ENCODE results near the gene FGF14. TPM values are rescaled to one million over a fixed set of nuclear protein-coding genes. Genes with fewer than 3 reads are reported as not detected.

FGF14 gene
- total RNA-seq, 2 donors from 2014 or later: not detected

- Mint-ChIP-seq H3K9me3 (peaks cover 8% of the 10 kb centered on the region), H3K27ac (no peak overlapping the region), H3K27me3 (no peaks in the 10 kb centered on the region), H3K36me3 (no peaks in the 10 kb centered on the region), H3K4me1 (ENCODE audit: low read depth in 2 of 2) (no peaks in the 10 kb centered on the region), H3K4me3 (no peak overlapping the region)
- ATAC-seq: no peak
- no peak for DNase-seq (ENCODE audit: low spot score)
Measured at GRCh38 chr13:101985321-101985720, 416.5 kb downstream of the FGF14 start.

- no peaks in the 10 kb centered on the region for H3K36me3 Mint-ChIP-seq
- H3K27me3 Mint-ChIP-seq: no peaks in the 10 kb centered on the region
- DNase-seq (ENCODE audit: low spot score) (no peak), ATAC-seq (no peak)
- H3K4me3 Mint-ChIP-seq: no peak overlapping the region
- H3K4me1 Mint-ChIP-seq (ENCODE audit: low read depth in 2 of 2): no peaks in the 10 kb centered on the region
- H3K27ac Mint-ChIP-seq: no peak overlapping the region
- H3K9me3 Mint-ChIP-seq: peaks cover 8% of the 10 kb centered on the region
Measured at GRCh38 chr13:101982903-101983302, 418.9 kb downstream of the FGF14 start.

GRCh38 chr13:101979825-101980224 lies 422.0 kb downstream of the FGF14 start:
- Mint-ChIP-seq H3K4me1 (ENCODE audit: low read depth in 2 of 2) (no peaks in the 10 kb centered on the region), H3K27me3 (no peaks in the 10 kb centered on the region), H3K36me3 (no peaks in the 10 kb centered on the region), H3K27ac (no peak overlapping the region), H3K9me3 (peaks cover 5% of the 10 kb centered on the region), H3K4me3 (no peak overlapping the region)
- ATAC-seq (no peak), DNase-seq (ENCODE audit: low spot score) (no peak)

- H3K4me3 Mint-ChIP-seq: no peak overlapping the region
- H3K27me3 Mint-ChIP-seq: no peaks in the 10 kb centered on the region
- no peak for DNase-seq (ENCODE audit: low spot score)
- no peaks in the 10 kb centered on the region for H3K4me1 Mint-ChIP-seq (ENCODE audit: low read depth in 2 of 2)
- ATAC-seq: no peak
- H3K9me3 Mint-ChIP-seq: peaks cover 5% of the 10 kb centered on the region
- no peaks in the 10 kb centered on the region for H3K36me3 Mint-ChIP-seq
- no peak overlapping the region for H3K27ac Mint-ChIP-seq
Measured at GRCh38 chr13:101978552-101979315, 423.1 kb downstream of the FGF14 start.

GRCh38 chr13:101977475-101977874 lies 424.4 kb downstream of the FGF14 start:
- H3K27ac Mint-ChIP-seq: no peak overlapping the region
- no peak for DNase-seq (ENCODE audit: low spot score)
- no peaks in the 10 kb centered on the region for H3K27me3 Mint-ChIP-seq
- ATAC-seq: no peak
- no peaks in the 10 kb centered on the region for H3K4me1 Mint-ChIP-seq (ENCODE audit: low read depth in 2 of 2)
- no peak overlapping the region for H3K4me3 Mint-ChIP-seq
- peaks cover 5% of the 10 kb centered on the region for H3K9me3 Mint-ChIP-seq
- no peaks in the 10 kb centered on the region for H3K36me3 Mint-ChIP-seq

- ATAC-seq: no peak
- DNase-seq (ENCODE audit: low spot score): no peak
- H3K36me3 Mint-ChIP-seq: no peaks in the 10 kb centered on the region
Measured at GRCh38 chr13:101972191-101972590, 429.7 kb downstream of the FGF14 start.

GRCh38 chr13:101970341-101970740 lies 431.5 kb downstream of the FGF14 start:
- Mint-ChIP-seq H3K4me1 (ENCODE audit: low read depth in 2 of 2) (no peaks in the 10 kb centered on the region), H3K27ac (no peak overlapping the region), H3K36me3 (no peaks in the 10 kb centered on the region), H3K27me3 (no peaks in the 10 kb centered on the region), H3K9me3 (peaks cover 8% of the 10 kb centered on the region), H3K4me3 (no peak overlapping the region)
- no peak for ATAC-seq
- DNase-seq (ENCODE audit: low spot score): no peak

More at GRCh38 chr13:101972191-101972590, 429.7 kb downstream of the FGF14 start:
- Mint-ChIP-seq H3K27me3 (no peaks in the 10 kb centered on the region), H3K27ac (no peak overlapping the region), H3K4me3 (no peak overlapping the region), H3K4me1 (ENCODE audit: low read depth in 2 of 2) (no peaks in the 10 kb centered on the region), H3K9me3 (peaks cover 9% of the 10 kb centered on the region)

GRCh38 chr13:101967781-101968180 lies 434.1 kb downstream of the FGF14 start:
- peaks cover 5% of the 10 kb centered on the region for H3K9me3 Mint-ChIP-seq
- no peaks in the 10 kb centered on the region for H3K36me3 Mint-ChIP-seq
- ATAC-seq: no peak
- H3K27me3 Mint-ChIP-seq: no peaks in the 10 kb centered on the region
- no peak overlapping the region for H3K27ac Mint-ChIP-seq
- DNase-seq (ENCODE audit: low spot score): no peak
- H3K4me3 Mint-ChIP-seq: no peak overlapping the region
- no peaks in the 10 kb centered on the region for H3K4me1 Mint-ChIP-seq (ENCODE audit: low read depth in 2 of 2)

GRCh38 chr13:101967216-101967615 lies 434.6 kb downstream of the FGF14 start:
- H3K4me1 Mint-ChIP-seq (ENCODE audit: low read depth in 2 of 2): no peaks in the 10 kb centered on the region
- no peak overlapping the region for H3K27ac Mint-ChIP-seq
- ATAC-seq: no peak
- no peak for DNase-seq (ENCODE audit: low spot score)
- H3K9me3 Mint-ChIP-seq: peaks cover 5% of the 10 kb centered on the region
- H3K4me3 Mint-ChIP-seq: no peak overlapping the region
- no peaks in the 10 kb centered on the region for H3K36me3 Mint-ChIP-seq
- H3K27me3 Mint-ChIP-seq: no peaks in the 10 kb centered on the region

- Mint-ChIP-seq H3K27ac (no peak overlapping the region), H3K36me3 (no peaks in the 10 kb centered on the region), H3K4me3 (no peak overlapping the region), H3K9me3 (peaks cover 6% of the 10 kb centered on the region), H3K27me3 (no peaks in the 10 kb centered on the region), H3K4me1 (ENCODE audit: low read depth in 2 of 2) (no peaks in the 10 kb centered on the region)
- DNase-seq (ENCODE audit: low spot score): no peak
- ATAC-seq: no peak
Measured at GRCh38 chr13:101965096-101965495, 436.8 kb downstream of the FGF14 start.

- DNase-seq (ENCODE audit: low spot score) (no peak), ATAC-seq (no peak)
- Mint-ChIP-seq H3K4me1 (ENCODE audit: low read depth in 2 of 2) (no peaks in the 10 kb centered on the region), H3K27me3 (no peaks in the 10 kb centered on the region), H3K4me3 (no peak overlapping the region), H3K36me3 (no peaks in the 10 kb centered on the region), H3K9me3 (peaks cover 6% of the 10 kb centered on the region), H3K27ac (no peak overlapping the region)
Measured at GRCh38 chr13:101959016-101959415, 442.8 kb downstream of the FGF14 start.

- H3K36me3 Mint-ChIP-seq: no peaks in the 10 kb centered on the region
- no peak overlapping the region for H3K27ac Mint-ChIP-seq
- H3K4me3 Mint-ChIP-seq: no peak overlapping the region
- ATAC-seq: no peak
- DNase-seq (ENCODE audit: low spot score): no peak
- H3K9me3 Mint-ChIP-seq: peaks cover 2% of the 10 kb centered on the region
- H3K4me1 Mint-ChIP-seq (ENCODE audit: low read depth in 2 of 2): no peaks in the 10 kb centered on the region
- no peaks in the 10 kb centered on the region for H3K27me3 Mint-ChIP-seq
Measured at GRCh38 chr13:101955764-101956163, 446.1 kb downstream of the FGF14 start.

- ATAC-seq: no peak
Measured at GRCh38 chr13:101951114-101951513, 450.7 kb downstream of the FGF14 start.

GRCh38 chr13:101949681-101950080 lies 452.2 kb downstream of the FGF14 start:
- H3K27ac Mint-ChIP-seq: no peak overlapping the region
- H3K9me3 Mint-ChIP-seq: peaks cover 2% of the 10 kb centered on the region
- H3K4me1 Mint-ChIP-seq (ENCODE audit: low read depth in 2 of 2): no peaks in the 10 kb centered on the region
- DNase-seq (ENCODE audit: low spot score) (no peak), ATAC-seq (no peak)
- no peaks in the 10 kb centered on the region for H3K27me3 Mint-ChIP-seq
- no peaks in the 10 kb centered on the region for H3K36me3 Mint-ChIP-seq
- no peak overlapping the region for H3K4me3 Mint-ChIP-seq

More at GRCh38 chr13:101951114-101951513, 450.7 kb downstream of the FGF14 start:
- H3K27me3 Mint-ChIP-seq: no peaks in the 10 kb centered on the region
- H3K4me3 Mint-ChIP-seq: no peak overlapping the region
- no peak for DNase-seq (ENCODE audit: low spot score)
- no peaks in the 10 kb centered on the region for H3K36me3 Mint-ChIP-seq
- peaks cover 2% of the 10 kb centered on the region for H3K9me3 Mint-ChIP-seq
- no peaks in the 10 kb centered on the region for H3K4me1 Mint-ChIP-seq (ENCODE audit: low read depth in 2 of 2)
- H3K27ac Mint-ChIP-seq: no peak overlapping the region

- H3K4me1 Mint-ChIP-seq (ENCODE audit: low read depth in 2 of 2): no peaks in the 10 kb centered on the region
- H3K36me3 Mint-ChIP-seq: no peaks in the 10 kb centered on the region
- DNase-seq (ENCODE audit: low spot score) (no peak), ATAC-seq (no peak)
- H3K4me3 Mint-ChIP-seq: no peak overlapping the region
- no peak overlapping the region for H3K27ac Mint-ChIP-seq
- peaks cover 2% of the 10 kb centered on the region for H3K9me3 Mint-ChIP-seq
- H3K27me3 Mint-ChIP-seq: no peaks in the 10 kb centered on the region
Measured at GRCh38 chr13:101946401-101946800, 455.4 kb downstream of the FGF14 start.

All from natural killer cell treated with Interleukin-12 subunit alpha and Interleukin-12 subunit beta and Interleukin-15 and Interleukin-18, amount 100 ng/mL, for 72 hours (primary cell).